Measurements from ENCODE around the gene CKAP5.

DNA sequence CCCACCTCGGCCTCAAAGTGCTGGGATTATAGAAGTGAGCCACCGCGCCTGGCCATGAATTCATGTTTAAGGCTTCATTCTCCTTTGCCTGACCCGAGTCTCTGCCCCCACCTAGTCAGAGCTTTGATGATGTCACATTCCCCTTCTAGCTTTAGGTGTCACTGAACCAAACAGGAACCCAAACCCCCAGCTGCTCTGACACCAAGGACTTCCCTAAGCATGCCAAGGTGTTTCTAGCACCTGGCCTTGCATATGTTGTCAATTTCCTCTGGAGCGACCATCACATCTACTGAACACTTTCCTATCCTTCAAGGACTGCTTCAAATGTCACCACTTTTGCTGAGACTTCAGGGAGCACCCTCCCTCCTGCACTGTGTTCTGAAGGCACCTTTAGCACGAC, 124.8 kb downstream of the CKAP5 start:
- TF ChIP-seq, protein P1, sequence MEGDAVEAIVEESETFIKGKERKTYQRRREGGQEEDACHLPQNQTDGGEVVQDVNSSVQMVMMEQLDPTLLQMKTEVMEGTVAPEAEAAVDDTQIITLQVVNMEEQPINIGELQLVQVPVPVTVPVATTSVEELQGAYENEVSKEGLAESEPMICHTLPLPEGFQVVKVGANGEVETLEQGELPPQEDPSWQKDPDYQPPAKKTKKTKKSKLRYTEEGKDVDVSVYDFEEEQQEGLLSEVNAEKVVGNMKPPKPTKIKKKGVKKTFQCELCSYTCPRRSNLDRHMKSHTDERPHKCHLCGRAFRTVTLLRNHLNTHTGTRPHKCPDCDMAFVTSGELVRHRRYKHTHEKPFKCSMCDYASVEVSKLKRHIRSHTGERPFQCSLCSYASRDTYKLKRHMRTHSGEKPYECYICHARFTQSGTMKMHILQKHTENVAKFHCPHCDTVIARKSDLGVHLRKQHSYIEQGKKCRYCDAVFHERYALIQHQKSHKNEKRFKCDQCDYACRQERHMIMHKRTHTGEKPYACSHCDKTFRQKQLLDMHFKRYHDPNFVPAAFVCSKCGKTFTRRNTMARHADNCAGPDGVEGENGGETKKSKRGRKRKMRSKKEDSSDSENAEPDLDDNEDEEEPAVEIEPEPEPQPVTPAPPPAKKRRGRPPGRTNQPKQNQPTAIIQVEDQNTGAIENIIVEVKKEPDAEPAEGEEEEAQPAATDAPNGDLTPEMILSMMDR (IDR thresholded peaks at IDR 0.05 in 2 of 3, conservative IDR thresholded peaks at IDR 0.05 in 1 of 3; ENCODE audit: borderline replicate concordance in 1 of 3, insufficient read depth in 1 of 3, low read depth in 2 of 3, low read length in 2 of 3), result no peak
- TF ChIP-seq ZNF274 (IDR thresholded peaks at IDR 0.05; ENCODE audit: low read depth, low read length) (no peak), JUND (IDR thresholded peaks at IDR 0.05) (no peak), POLR2AphosphoS5 (IDR thresholded peaks at IDR 0.05; ENCODE audit: low read depth, low read length) (no peak)
